Stimulated activated CD8-positive, alpha-beta memory T cell treated with anti-CD3 and anti-CD28 coated beads, Interleukin-4, amount 100 ng/mL, for 4 hours (primary cell): ENCODE measurements around the gene RNU4-1.
"Not testable (repeated sequence)": the region's sequence is repeated elsewhere in the genome, so short reads cannot be mapped to it uniquely, and the experiment has no call there.

Experiments used
- DNase-seq, 2 donors: peaks; one replicate each; pipeline ENCODE4 v3.0.0-alpha.2; 2020; ENCODE audit warnings: low read depth in 2 of 2, low spot score in 1 of 2

The RNU4-1 gene

DNA sequence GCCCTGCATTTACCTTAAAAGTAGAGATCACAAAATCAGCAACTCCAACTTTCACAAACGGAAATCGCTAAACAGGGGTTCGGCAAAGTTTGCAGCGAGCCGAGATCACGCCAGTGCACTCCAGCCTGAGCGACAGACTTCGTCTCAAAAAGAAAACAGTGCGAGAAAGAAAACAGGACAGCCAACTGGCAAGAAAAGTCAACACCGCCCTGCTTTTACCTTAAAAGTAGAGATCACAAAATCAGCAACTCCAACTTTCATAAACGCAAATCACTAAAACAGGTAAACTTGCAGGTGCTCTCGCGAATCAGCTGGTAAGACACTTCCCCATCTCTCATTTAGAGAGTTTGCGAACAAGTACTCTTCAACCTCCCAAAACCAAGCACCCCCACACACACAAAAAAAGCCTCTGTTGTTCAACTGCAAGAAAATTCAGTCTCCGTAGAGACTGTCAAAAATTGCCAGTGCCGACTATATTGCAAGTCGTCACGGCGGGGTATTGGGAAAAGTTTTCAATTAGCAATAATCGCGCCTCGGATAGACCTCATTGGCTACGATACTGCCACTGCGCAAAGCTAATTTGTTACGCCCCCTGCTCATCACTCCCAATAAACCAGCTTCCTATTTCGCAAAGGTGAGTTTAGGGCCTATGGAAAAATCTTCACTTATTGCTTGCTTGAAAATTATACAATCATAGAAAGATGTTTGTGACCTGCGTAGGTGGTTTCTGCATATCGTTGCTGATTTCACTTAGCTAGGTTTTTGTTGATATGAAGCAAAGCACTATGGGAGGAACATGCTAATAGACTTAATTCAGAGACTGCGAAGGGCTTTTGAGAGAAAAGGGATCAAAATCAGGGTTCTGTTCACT, at the start of gene RNU4-1:
Gene RNU4-1 (minus strand): TSS at position 577 of the 871 bp plus-strand sequence.
- peak; percentile 47 to 54 for DNase-seq

GRCh38 chr12:120342175-120343038, 49.4 kb upstream of the RNU4-1 start:
- DNase-seq: no peak

- DNase-seq: no peak
Observed at GRCh38 chr12:120339256-120339655, 46.2 kb upstream of the RNU4-1 start.

DNA sequence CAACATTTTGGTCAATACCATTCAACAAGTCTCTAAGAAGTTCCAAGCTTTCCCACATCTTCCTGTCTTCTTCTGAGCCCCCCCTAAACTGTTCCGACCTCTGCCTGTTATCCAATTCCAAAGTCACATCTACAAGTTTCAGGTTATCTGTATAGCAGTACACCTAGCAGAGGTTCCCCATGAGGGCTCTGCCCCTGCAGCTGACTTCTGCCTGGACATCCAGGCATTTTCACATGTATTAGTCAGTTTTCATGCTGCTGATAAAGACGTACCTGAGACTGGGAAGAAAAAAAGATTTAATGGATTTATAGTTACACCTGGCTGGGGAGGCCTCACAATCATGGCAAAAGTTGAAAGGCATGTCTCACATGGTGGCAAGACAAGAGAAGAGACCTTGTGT, 44.7 kb upstream of the RNU4-1 start:
- no peak for DNase-seq

DNA sequence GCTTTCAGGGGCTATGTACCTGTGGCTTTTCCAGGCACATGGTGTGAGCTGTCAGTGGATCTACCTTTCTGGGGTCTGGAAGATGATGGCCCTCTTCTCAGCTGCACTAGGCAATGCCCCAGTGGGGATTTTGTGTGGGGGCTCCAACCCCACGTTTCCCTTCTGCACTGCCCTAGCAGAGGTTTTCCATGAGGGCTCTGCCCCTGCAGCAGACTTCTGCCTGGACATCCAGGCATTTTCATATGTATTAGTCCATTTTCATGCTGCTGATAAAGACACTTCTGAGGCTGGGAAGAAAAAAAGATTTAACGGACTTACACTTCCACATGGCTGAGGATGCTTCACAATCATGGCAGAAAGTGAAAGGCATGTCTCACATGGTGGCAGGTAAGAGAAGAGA, 43.4 kb upstream of the RNU4-1 start:
- not testable (repeated sequence) for DNase-seq

DNA sequence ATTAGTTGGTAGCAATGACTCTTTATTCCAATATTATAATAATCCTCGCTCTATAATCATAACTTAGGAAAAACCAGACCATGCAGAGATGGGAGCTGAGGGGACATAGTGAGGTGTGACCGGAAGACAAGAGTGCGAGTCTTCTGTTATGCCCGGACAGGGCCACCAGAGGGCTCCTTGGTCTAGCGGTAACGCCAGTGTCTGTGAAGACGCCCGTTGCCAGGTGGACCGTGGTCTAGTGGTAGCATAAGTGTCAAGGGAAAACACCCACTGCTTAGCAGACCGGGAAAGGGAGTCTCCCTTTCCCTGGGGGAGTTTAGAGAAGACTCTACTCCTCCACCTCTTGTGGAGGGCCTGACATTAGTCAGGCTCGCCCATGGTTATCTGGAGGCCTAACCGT, 42.4 kb upstream of the RNU4-1 start:
- DNase-seq: not testable (repeated sequence)

DNA sequence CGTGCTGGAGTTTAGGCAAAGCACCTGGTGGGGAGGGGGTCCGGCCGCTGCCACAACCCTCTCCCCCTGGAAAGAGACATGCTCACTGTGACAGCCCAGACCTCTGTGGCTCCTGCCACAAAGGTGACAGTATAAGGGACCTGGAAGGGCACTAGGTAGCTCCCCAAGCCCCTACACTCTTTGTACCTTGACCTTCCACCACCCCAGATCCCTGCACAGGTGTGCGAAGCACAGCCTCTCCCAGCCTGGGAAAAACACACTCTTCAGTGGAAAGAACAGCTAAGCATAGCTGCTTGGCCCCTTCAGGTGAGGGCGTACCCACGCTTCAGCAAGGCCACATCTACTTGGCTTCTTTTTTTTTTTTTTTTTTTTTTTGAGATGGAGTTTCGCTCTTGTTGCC, 39.5 kb upstream of the RNU4-1 start:
- DNase-seq: no peak

DNA sequence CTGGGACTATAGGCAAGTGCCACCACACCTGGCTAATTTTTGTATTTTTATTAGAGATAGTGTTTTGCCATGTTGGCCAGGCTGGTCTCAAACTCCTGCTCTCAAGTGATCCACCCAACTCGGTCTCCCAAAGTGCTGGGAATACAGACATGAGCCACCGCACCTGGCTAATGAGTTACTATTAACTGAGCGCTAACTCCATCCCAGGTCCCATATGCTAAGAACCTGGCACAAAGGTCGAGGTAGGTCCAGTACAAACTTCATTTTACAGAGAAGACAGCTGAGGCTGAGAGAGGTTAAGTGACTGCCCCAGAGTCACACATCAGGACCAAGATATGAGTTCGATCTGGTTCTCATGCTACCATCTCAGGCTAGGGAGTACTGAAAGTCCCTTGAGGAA, 39.0 kb upstream of the RNU4-1 start:
- DNase-seq: no peak

GRCh38 chr12:120331390-120331789, 38.4 kb upstream of the RNU4-1 start:
- DNase-seq: no peak

- no peak for DNase-seq
Observed at GRCh38 chr12:120328228-120328627, 35.2 kb upstream of the RNU4-1 start.

GRCh38 chr12:120327593-120327992, 34.6 kb upstream of the RNU4-1 start, which contains the start of gene PLA2G1B:
Gene PLA2G1B (minus strand): TSS chr12:120327779. CDS start chr12:120327753, 26 bp downstream.
- no peak for DNase-seq

DNA sequence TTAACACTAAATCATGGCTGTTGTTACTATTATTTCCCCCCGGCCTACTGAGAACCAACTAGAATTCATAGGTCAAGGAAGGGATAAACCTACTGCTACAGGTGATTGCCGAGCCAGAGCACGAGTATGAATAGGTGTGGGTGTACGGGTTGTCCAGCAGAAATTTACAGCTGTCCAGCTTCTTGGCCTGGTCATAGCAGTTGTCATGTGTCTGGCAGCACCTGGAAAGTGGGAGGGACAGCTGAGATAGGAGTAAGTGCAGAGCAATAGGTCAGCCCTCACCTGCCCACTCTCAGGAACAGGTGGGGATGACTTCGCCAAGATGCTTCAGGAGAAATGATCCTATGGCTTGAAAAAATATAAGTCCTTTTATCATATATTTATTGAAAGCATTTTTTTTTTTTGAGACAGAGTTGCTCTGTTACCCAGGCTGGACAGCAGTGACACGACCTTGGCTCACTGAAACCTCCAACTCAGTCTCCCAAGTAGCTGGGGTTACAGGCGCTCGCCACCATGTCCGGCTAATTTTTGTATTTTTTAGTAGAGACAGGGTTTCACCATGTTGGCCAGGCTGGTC, 31.9 kb upstream of the RNU4-1 start:
- DNase-seq: no peak

- no peak for DNase-seq
Observed at GRCh38 chr12:120323772-120324171, 30.7 kb upstream of the RNU4-1 start.

GRCh38 chr12:120321382-120322202, 28.6 kb upstream of the RNU4-1 start:
- DNase-seq: no peak

- DNase-seq: peak; percentile 99 to 100
Observed at GRCh38 chr12:120317224-120318105, 24.4 kb upstream of the RNU4-1 start.

- no peak for DNase-seq
Observed at GRCh38 chr12:120316798-120317223, 23.8 kb upstream of the RNU4-1 start.

GRCh38 chr12:120314220-120314619, 21.2 kb upstream of the RNU4-1 start:
- no peak for DNase-seq

DNA sequence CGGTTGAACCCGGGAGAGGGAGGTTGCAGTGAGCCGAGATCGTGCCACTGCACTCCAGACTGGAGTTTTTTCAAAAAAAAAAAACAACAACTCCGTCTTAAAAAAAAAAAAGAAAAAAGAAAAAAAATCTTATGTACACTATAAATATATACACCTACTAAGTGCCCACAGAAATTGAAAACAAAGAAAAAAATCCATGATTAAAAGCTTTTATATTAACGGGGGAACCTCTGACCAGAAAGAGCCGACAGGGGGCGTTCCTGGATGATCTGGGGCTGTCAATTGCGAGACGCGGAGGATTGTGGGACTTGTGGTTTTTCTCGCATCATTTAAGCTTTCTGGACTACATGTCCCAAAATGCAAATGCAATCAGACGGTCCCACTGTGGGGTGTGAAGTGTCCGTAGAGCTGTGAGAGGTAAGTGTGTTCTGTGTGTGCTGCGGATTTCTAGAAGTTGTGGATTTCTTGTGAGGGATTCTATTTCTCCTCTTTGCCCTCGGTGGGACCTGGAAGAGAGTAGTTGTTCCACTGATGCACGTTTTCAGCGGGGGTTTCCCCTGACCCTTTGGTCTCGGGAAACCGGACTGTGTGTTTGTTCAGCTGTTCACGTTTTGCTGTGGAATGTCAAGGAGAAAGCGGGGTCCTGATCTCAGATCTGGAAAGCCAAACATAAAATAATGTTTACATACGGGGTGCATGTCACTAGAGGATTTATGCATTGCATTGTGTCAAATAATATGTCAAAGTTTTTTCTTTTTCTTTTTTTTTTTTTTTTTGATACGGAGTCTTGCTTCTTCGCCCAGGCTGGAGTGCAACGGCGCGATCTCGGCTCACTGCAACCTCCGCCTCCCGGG, 9.2 kb upstream of the RNU4-1 start, which contains the start of gene SIRT4:
Gene SIRT4 (plus strand): TSS at position 360 of the 854 bp plus-strand sequence. CDS start 1,241 bp downstream, outside the sequence.
- peak; percentile 77 to 80 for DNase-seq

- no peak for DNase-seq
Observed at GRCh38 chr12:120292411-120292660, 701 bp downstream of the RNU4-1 start.
